Measurements from ENCODE around the gene NR2F1. TPM values are rescaled to one million over a fixed set of nuclear protein-coding genes. Genes with fewer than 3 reads are reported as not detected.

Gene NR2F1
- total RNA-seq, 1 experiment from 2014 or later: 1.3 TPM

DNA sequence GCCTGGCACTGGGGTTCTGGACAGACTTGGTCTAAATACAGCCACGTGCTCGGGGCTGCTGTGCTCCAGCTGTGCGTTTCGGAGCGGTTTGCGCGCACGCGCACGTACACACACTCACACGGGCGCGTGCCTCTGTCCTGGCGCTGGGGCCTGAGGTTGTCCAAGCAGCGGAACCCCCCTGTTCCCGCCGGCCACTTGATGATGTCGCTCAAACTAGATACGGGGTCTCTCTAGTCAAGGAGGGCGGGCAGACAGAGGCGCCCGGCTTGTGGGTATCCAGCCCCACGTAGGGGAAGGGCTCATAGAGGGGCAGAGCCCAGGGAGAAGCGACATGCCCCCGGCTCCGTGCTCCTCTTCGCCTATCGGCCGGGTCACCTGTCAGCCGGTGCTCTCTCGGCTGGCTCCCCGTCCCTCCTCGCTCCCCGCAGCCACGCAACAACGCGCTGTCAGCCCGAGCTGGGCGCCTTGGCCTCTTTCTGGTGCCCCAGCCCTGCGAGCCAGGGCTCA is 10.9 kb upstream of the NR2F1 start:
- Histone ChIP-seq H4K20me1 (ENCODE audit: insufficient read depth) (no peaks in the 10 kb centered on the region), H3K4me2 (no peak overlapping the region), H3K9me3 (ENCODE audit: insufficient read depth, low read depth) (peaks cover 7% of the 10 kb centered on the region; the same call in 1 of the 2 replicates), H3K36me3 (ENCODE audit: low read depth) (peaks cover 7% of the 10 kb centered on the region; the same call in 1 of the 2 replicates), H3K27me3 (ENCODE audit: insufficient read depth, low read depth) (no peaks in the 10 kb centered on the region), H3F3A (ENCODE audit: insufficient read depth, low read depth) (no peaks in the 10 kb centered on the region), H3K79me2 (ENCODE audit: low read depth) (peaks cover 11% of the 10 kb centered on the region), H2AFZ (no peak overlapping the region), H3K4me1 (replicated peaks; ENCODE audit: insufficient read depth) (no peaks in the 10 kb centered on the region), H3K27ac (no peak overlapping the region), H3K9me2 (ENCODE audit: insufficient read depth) (no peaks in the 10 kb centered on the region), H3K4me3 (no peak overlapping the region)
- POLR2A ChIA-PET (ENCODE audit: unreplicated experiment): no interaction called here
- TF ChIP-seq EZH2 (IDR thresholded peaks at IDR 0.05; ENCODE audit: low read depth): no peak
- TF ChIP-seq, protein P1, sequence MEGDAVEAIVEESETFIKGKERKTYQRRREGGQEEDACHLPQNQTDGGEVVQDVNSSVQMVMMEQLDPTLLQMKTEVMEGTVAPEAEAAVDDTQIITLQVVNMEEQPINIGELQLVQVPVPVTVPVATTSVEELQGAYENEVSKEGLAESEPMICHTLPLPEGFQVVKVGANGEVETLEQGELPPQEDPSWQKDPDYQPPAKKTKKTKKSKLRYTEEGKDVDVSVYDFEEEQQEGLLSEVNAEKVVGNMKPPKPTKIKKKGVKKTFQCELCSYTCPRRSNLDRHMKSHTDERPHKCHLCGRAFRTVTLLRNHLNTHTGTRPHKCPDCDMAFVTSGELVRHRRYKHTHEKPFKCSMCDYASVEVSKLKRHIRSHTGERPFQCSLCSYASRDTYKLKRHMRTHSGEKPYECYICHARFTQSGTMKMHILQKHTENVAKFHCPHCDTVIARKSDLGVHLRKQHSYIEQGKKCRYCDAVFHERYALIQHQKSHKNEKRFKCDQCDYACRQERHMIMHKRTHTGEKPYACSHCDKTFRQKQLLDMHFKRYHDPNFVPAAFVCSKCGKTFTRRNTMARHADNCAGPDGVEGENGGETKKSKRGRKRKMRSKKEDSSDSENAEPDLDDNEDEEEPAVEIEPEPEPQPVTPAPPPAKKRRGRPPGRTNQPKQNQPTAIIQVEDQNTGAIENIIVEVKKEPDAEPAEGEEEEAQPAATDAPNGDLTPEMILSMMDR (conservative IDR thresholded peaks at IDR 0.05): no peak
- CTCF ChIA-PET: no interaction called here
- no TSS peak for BruUV-seq (replicated peaks)
- DNase-seq: no peak
- intact Hi-C loops (cut with micrococcal nuclease; ENCODE audit: unreplicated experiment): no loop called here

DNA sequence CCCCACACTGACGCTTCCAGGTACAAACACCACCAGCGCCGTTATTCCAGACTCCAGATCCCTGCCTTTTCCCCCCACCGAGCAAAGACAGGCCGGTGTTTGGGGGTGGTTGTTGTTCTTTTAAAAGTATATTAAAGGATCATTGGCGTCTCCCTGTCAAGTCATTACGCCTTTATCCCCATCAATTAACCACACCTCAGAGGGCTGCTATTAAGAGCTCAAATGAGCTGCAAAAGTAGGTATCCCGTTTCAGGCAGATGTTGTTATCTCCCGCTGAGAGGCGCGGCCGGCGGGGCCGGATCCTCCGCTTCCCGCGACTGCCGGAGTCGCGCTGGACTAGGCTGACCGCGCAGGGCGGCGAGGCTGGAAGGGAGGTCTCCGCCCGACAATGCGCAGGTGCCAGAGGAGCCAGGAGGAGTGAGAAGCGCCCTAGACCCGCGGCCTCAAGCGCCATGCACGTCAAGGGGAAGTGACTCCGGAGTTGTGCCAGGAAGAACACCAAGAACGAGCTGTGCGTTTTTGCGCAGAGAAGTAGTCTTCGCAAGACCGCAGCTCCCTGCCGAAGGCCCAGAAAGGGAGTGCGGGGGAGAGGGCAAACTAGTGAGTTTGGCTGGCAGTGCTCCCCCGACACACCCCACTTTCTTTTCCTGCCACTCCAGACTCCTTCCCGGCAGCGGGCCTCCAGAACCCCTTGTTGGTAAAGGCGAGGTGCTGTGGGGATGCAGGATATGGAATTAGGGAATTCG is 10.2 kb upstream of the NR2F1 start:
- Histone ChIP-seq H3K27ac (no peak overlapping the region), H4K20me1 (ENCODE audit: insufficient read depth) (no peaks in the 10 kb centered on the region), H3K4me2 (no peak overlapping the region), H3K36me3 (ENCODE audit: low read depth) (peaks cover 7% of the 10 kb centered on the region; the same call in 1 of the 2 replicates), H3F3A (ENCODE audit: insufficient read depth, low read depth) (no peaks in the 10 kb centered on the region), H3K4me3 (no peak overlapping the region), H3K79me2 (ENCODE audit: low read depth) (peaks cover 17% of the 10 kb centered on the region), H3K27me3 (ENCODE audit: insufficient read depth, low read depth) (no peaks in the 10 kb centered on the region), H3K9me2 (ENCODE audit: insufficient read depth) (no peaks in the 10 kb centered on the region), H2AFZ (no peak overlapping the region), H3K9me3 (ENCODE audit: insufficient read depth, low read depth) (peaks cover 7% of the 10 kb centered on the region; the same call in 1 of the 2 replicates), H3K4me1 (replicated peaks; ENCODE audit: insufficient read depth) (no peaks in the 10 kb centered on the region)
- POLR2A ChIA-PET (ENCODE audit: unreplicated experiment): no interaction called here
- intact Hi-C loops (cut with micrococcal nuclease; ENCODE audit: unreplicated experiment): no loop called here
- no TSS peak for BruUV-seq (replicated peaks)
- TF ChIP-seq, protein P1 (conservative IDR thresholded peaks at IDR 0.05): no peak
- TF ChIP-seq EZH2 (IDR thresholded peaks at IDR 0.05; ENCODE audit: low read depth): no peak
- no peak for DNase-seq
- CTCF ChIA-PET: no interaction called here

DNA sequence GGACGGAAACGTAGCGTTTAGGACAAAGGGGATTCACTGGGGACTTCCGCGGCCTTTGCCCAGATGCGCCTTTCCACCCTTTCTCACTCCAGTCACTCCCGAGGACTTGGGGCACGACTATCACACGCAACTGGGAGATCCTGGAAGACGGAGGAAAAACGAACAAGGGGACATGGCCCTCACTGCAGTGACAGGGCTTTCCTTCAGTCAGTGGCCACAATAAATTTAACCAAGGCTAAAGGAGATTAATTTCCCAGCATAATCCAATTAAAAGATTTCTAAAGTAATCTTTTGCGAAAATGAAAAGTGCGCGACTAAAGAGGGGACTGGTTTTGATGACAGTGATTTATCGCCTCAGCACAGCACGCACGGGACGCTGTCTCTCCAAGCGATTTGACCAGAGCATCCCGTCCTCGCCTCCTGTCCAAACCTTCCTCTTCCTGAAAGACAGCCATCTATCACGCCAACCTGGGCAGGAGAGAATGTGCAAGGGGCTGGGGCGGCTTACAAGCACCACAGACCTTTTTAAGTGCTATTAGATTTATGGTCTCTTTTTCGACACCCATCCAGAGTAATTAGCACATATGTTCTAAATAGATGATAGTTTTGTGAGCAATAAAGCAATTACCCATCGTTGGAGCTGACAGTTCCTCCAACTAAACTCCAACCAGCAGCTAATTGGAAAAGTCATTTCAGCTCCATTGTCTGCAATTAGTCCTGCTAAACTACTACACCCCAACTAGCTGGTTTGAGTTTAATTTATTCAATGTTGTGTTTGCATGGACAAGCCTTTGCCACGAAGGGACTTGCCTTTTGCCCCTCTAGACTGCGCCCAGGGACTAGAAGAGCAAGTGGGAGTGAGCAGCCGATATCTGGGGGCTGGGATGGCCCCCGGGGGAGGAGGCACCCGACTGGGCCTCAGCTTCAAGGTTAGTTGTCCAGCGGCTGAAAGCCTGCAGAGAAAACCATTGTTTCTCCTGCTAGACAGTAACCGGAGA is 9.4 kb upstream of the NR2F1 start:
- intact Hi-C loops (cut with micrococcal nuclease; ENCODE audit: unreplicated experiment): no loop called here
- no peak for DNase-seq
- H3K4me2 ChIP-seq: no peak overlapping the region
- peaks cover 26% of the 10 kb centered on the region for H3K79me2 ChIP-seq (ENCODE audit: low read depth)
- no TSS peak for BruUV-seq (replicated peaks)
- no peak for TF ChIP-seq EZH2 (IDR thresholded peaks at IDR 0.05; ENCODE audit: low read depth)
- TF ChIP-seq, protein P1 (conservative IDR thresholded peaks at IDR 0.05): no peak
- H3K4me1 ChIP-seq (replicated peaks; ENCODE audit: insufficient read depth): 0 out of 2 replicates have a peak, but pooled peaks cover 3% of the 10 kb centered on the region
- H3K27me3 ChIP-seq (ENCODE audit: insufficient read depth, low read depth): no peaks in the 10 kb centered on the region
- no peak overlapping the region for H3K4me3 ChIP-seq
- no peak overlapping the region for H3K27ac ChIP-seq
- POLR2A ChIA-PET (ENCODE audit: unreplicated experiment): no interaction called here
- peaks cover 7% of the 10 kb centered on the region; the same call in 1 of the 2 replicates for H3K9me3 ChIP-seq (ENCODE audit: insufficient read depth, low read depth)
- no peaks in the 10 kb centered on the region for H3K9me2 ChIP-seq (ENCODE audit: insufficient read depth)
- CTCF ChIA-PET: no interaction called here
- no peaks in the 10 kb centered on the region for H3F3A ChIP-seq (ENCODE audit: insufficient read depth, low read depth)
- H4K20me1 ChIP-seq (ENCODE audit: insufficient read depth): no peaks in the 10 kb centered on the region
- H2AFZ ChIP-seq: no peak overlapping the region
- H3K36me3 ChIP-seq (ENCODE audit: low read depth): peaks cover 7% of the 10 kb centered on the region; the same call in 1 of the 2 replicates
